HG03354 (cell line): ENCODE measurements around the gene ASTN2.

Experiments used
- ATAC-seq: cut with Tn5 transposase; IDR thresholded peaks from one replicate; pipeline ENCODE4 v1.9.1; 2021; ENCODE audit warnings: mild to moderate bottlenecking; ENCODE audit not compliant: unreplicated experiment, poor library complexity, severe bottlenecking

Gene ASTN2

GRCh38 chr9:116549786-116550660, 864.8 kb downstream of the ASTN2 start:
- no peak for ATAC-seq

DNA sequence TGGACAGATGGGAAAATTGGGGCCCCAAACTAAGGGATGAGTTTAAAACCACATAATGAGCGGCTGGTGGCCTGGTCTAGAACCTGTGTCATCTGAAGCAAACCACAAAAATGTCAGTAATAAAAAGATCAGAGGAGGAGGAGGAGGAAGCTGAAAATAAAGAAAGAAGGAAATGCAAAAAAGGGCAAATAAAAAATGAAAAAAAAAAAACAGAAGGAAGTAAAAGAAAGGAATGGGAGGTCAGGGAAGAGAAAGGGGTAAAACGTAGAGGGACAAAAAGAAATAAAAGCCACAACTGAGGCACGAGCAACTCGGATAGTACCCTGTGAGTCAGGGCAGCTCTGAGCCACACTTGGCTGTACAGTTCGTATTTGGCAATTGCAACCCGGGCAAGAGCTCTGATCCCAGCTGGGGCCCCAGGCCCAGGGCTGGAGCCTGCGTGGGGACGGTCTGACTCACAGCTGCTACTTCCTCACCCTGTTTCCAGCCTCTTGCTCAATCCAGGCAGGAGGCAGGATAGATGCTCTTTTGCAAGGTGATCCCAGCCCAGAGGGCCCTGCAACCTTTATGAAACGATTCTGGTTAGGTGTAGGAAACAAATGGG, 865.7 kb downstream of the ASTN2 start:
- no peak for ATAC-seq

GRCh38 chr9:116547729-116548426, 867.0 kb downstream of the ASTN2 start:
- ATAC-seq = no peak

DNA sequence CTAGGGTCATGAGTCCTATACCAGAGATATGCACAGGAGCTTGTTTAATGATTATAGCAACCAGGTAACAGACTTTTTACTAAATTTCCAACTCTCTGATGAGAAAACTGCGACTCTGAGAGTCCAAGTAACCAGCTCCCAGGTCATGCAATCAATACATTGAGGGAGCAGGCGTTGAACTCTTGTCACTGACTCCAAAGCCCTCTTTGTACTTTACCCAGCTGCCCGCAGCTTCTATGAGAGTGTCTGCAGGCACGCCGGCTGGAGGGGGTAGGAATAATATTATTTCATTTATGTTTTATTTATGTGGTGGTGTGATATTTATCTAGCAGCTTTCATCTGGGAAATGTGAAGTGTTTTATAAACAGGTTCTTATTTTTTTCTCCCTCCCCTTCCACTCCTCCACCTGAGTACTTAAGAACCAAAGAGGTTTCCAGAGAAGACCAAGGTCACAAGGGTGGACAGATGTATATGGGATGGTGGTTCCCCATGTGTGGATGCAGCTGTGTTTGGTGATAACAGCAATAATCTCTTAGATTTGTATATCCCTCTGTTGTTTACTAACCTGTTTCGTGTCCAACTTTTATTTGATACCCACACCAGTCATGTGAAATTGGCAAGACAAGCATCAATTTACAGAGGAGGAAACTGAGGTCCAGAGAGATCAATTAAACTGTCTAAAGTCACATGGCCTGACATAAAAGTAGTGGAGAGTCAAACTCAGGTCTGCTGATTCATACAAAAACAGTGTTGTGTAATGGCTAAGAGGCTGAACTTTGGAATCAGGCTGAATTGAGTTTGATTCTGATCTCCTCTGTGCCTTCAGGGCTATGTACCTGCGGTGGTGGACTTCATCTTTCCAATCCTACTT, 867.9 kb downstream of the ASTN2 start:
- ATAC-seq = no peak

DNA sequence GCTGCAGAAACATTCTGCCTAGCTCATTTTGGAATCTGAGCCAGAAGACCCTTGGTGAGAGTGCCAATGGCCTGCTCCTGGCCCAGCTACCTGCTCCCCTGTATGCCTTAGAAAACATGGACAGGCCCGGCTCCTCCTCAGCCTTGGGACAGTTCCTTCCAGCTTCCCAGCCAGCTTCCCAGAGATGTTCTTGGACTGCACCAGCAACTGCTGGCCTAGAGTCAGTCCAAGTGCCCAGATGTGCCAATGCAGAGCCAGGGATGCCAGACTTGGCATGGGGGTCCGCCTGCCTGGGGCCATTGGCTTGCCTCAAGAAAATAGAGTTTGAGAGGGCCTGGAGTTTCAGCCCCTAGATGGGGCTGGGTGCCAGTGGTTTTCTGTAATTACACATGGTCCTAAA, 870.0 kb downstream of the ASTN2 start:
- ATAC-seq = no peak

DNA sequence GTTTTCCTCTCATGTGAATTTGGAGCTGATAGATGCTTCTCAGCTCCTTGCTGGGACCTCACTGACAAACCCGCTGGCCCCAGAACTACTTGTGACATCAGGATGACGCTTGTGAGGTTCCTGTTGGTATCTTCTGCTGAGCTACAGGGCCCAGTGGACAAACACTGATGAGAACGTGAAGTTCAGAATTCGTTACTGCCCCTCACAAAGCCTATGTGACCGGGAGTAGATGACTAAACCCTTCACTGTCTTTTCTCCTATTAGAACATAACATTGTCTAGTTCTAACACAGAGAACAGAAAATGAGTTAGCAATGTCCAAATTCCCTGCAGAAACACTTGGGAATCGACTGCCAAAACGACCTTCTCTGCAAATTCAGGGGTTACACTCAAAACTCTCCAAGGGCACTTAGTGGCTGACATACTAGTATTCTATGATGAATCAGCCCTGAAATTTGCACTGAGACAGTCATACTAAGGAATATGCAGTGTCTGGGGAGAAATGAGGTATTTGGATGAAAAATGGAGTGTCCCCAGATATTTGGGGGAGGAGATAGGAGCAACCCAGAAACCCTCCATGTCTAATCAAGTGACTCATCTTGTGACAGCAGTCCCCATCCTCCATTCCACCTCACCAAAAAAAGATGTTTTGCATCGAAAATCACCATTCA, 871.0 kb downstream of the ASTN2 start:
- no peak for ATAC-seq

DNA sequence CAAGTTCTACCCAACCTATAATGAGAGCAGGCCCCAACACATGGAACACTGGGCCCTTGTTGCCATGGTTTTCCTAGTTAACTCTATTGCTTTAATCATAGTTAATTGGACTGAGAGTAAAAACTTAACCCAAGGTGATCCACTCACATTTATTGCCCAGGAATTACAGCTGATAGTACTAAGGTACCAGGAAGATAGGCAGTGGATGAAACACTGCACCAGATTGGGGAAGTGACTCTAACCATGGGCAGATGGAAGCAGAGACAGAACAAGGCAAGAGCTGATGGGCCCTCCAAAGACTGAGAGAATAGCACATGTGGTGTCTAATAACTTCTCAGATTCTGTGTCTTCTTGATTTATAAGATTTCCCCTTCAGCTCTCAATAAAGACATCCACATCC, 873.5 kb downstream of the ASTN2 start:
- no peak for ATAC-seq

DNA sequence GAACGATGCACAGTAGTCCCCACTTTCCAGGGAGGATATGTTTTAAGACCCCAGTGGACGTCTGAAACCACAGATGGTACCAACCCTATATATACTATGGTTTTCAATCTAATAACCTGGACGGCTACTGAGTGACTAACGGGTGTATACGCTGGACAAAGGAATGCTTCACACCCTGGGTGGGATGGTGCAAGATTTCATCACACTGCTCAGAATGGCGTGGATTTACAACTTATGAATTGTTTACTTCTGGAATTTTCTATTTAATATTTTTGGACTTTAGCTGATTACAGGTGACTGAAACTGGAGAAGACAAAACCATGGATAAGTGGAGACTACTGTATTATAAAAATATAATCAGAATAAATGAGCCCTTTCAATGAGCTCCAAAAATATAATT, 875.3 kb downstream of the ASTN2 start:
- no peak for ATAC-seq

DNA sequence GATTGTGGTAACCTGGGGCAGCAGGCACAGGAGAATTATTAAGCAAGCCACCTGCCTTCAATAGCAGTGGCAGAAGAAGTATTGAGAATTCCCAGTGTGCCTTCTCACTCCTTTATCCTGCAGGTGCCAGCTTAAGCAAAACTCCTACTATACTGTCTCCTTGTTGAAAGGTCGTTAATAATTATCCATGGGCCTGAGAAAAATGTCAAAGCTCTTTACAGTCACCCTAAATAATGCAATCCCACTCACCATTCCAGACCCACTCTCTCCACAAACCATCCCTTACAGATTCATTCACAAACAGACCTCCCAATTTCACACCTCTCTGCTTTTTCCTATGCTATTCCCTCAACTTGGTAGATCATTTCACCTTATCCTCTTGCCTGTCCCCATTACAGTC, 889.2 kb downstream of the ASTN2 start:
- ATAC-seq = no peak

DNA sequence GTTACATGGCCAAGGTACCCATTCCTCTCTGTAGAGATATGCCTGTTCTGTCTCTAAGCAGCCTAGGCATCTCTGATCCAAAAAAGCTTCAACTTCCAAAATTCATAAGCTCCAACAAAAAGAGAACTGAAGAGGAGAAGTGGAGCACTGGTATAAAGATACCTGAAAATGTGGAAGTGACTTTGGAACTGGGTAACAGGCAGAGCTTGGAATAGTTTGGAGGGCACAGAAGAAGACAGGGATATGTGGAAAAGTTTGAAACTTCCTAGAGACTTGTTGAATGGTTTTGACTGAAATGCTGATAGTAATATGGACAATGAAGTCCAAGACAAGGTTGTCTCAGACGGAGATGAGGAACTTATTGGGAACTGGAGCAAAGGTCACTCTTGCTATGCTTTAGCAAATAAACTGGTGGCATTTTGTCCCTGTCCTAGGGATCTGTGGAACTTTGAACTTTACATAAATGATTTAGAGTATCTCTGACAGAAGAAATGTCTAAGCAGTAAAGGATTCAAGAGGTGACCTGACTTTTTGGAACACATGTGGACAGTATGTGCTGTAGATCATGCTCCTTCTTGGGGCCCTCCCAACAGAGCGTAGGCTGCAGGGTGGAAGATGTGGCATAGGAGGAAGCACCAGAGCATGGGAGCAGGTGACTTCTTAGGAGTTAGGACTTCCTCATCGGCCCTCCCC, 889.9 kb downstream of the ASTN2 start:
- ATAC-seq = no peak

DNA sequence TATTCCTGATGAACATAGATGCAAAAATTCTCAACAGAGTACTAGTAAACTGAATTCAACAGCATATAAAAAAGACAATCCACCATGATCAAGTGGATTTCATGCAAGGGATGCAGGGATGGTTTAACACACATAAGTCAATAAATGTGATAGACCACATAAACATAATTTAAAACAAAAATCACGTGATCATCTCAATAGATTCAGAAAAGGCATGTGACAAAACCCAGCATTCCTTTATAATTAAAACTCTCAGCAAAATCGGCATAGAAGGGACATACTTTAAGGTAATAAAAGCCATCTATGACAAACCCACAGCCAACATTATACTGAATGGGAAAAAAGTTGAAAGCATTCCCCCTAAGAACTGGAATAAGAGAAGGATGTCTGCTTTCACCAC, 894.6 kb downstream of the ASTN2 start:
- no peak for ATAC-seq

GRCh38 chr9:116516456-116516855, 898.4 kb downstream of the ASTN2 start:
- ATAC-seq = no peak

DNA sequence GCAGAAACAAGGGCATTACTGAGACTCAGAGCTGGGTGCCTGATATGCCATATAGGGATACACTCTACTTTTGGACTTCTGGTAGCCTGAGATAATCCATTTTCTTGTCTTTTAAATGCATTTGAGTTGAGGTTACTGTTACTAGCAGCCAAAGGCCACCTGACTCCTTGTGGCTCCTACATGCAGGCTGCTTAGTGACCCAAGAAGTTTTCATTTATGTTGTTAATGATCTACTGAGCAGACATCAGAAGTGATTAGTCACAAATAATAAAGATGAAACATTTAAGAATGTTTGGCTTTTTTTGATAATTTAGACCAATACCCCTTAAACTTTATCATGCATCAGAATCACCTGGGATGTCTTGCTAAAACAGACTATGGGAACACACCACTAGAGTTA, 899.3 kb downstream of the ASTN2 start:
- no peak for ATAC-seq

GRCh38 chr9:116506685-116507084, 908.2 kb downstream of the ASTN2 start:
- no peak for ATAC-seq

- ATAC-seq = peak; percentile 98
Observed at GRCh38 chr9:116504893-116505480, 909.9 kb downstream of the ASTN2 start.

DNA sequence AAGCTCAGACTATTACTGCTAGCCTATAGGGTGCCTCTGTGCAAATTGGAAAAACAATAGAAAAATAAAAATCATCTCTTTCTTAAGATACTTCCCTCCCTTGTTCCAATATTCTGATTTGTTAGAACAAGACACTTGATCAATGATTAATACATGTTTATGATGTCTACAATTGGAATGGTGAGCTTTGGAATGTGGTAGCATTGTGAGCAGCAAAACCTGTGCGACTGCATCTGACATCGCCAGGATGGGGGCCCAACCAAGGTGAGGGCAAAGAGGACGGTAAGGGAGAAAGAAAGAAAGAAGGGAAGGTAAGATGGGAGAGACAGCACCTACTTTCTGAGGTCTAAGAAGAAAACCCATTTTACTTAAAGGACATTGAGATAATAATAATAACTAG, 910.8 kb downstream of the ASTN2 start:
- ATAC-seq = no peak

- no peak for ATAC-seq
Observed at GRCh38 chr9:116502746-116503145, 912.1 kb downstream of the ASTN2 start.

DNA sequence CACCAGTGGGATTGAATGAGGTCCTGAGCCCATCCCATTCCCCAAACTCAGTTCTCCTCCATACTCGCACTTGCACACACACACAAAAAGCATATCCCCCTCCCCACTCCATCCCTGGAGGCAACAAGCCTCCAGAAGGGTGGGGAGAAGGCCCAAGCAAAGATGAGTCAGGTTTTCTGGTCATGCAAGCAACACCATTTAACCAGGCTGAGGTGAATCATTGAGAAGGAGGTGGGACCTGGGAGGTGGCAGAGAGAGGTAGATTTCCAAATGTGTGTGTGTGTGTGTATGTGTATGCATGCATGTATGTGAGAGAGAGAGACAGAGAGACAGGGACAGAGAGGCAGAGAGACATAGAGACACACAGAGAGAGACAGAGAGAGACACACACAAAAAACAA, 913.0 kb downstream of the ASTN2 start:
- no peak for ATAC-seq
